Neural cell (in vitro differentiated cells): ENCODE measurements around the gene WNT3.

Experiments
- EP300 ChIP-seq: fragments of 450-650 bp; conservative IDR thresholded peaks from 2 replicates; pipeline ENCODE4 v1.6.1; 2014; ENCODE audit warnings: antibody characterized with exemption, mild to moderate bottlenecking, moderate library complexity; ENCODE audit not compliant: poor library complexity, severe bottlenecking
- EZH2 ChIP-seq: fragments of 200-600, 300-800 bp; shearing (Covaris generic), sonication (generic); IDR thresholded peaks from 2 replicates; pipeline ENCODE4 v1.6.1; 2014; ENCODE audit warnings: antibody characterized with exemption, low read length, borderline replicate concordance, mild to moderate bottlenecking; ENCODE audit not compliant: insufficient read depth, poor library complexity, severe bottlenecking
- MXI1 ChIP-seq: fragments of 450-650 bp; conservative IDR thresholded peaks from 2 replicates; pipeline ENCODE4 v1.6.1; 2014; ENCODE audit warnings: antibody characterized with exemption, mild to moderate bottlenecking; ENCODE audit not compliant: poor library complexity, severe bottlenecking
- POLR2AphosphoS5 ChIP-seq: IDR thresholded peaks from 2 replicates; pipeline ENCODE4 v1.6.1; 2012
- TF ChIP-seq, protein P1 (sequence below): fragments of 450-650 bp; IDR thresholded peaks from 2 replicates; pipeline ENCODE4 v1.5.1; 2014; ENCODE audit warnings: antibody characterized with exemption, mild to moderate bottlenecking, moderate library complexity; ENCODE audit not compliant: poor library complexity, severe bottlenecking
- TF ChIP-seq, protein P2 (sequence below): IDR thresholded peaks from 2 replicates; pipeline ENCODE4 v1.6.1; 2012; ENCODE audit warnings: borderline replicate concordance

DNA sequence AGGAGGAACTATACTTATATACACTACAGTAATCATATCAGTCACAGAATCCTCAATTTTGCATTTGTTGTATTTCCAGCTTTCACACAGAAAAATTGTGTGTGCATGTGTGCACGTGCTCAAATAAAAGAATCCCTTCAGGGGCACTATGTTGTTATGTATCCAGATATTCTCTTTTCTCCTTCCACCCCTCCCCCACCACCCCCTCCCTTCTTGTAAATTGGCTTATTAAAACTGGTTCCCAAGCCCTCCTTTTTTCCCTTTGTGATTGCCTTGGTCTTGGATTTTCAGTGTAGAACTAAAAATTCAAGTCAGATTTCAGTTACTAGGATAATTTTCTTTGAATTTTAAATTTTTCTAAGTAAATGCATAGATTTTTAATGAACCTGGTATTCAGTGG, 86.3 kb downstream of the WNT3 start:
- TF ChIP-seq, protein P1, sequence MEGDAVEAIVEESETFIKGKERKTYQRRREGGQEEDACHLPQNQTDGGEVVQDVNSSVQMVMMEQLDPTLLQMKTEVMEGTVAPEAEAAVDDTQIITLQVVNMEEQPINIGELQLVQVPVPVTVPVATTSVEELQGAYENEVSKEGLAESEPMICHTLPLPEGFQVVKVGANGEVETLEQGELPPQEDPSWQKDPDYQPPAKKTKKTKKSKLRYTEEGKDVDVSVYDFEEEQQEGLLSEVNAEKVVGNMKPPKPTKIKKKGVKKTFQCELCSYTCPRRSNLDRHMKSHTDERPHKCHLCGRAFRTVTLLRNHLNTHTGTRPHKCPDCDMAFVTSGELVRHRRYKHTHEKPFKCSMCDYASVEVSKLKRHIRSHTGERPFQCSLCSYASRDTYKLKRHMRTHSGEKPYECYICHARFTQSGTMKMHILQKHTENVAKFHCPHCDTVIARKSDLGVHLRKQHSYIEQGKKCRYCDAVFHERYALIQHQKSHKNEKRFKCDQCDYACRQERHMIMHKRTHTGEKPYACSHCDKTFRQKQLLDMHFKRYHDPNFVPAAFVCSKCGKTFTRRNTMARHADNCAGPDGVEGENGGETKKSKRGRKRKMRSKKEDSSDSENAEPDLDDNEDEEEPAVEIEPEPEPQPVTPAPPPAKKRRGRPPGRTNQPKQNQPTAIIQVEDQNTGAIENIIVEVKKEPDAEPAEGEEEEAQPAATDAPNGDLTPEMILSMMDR: no peak
- TF ChIP-seq, protein P2, sequence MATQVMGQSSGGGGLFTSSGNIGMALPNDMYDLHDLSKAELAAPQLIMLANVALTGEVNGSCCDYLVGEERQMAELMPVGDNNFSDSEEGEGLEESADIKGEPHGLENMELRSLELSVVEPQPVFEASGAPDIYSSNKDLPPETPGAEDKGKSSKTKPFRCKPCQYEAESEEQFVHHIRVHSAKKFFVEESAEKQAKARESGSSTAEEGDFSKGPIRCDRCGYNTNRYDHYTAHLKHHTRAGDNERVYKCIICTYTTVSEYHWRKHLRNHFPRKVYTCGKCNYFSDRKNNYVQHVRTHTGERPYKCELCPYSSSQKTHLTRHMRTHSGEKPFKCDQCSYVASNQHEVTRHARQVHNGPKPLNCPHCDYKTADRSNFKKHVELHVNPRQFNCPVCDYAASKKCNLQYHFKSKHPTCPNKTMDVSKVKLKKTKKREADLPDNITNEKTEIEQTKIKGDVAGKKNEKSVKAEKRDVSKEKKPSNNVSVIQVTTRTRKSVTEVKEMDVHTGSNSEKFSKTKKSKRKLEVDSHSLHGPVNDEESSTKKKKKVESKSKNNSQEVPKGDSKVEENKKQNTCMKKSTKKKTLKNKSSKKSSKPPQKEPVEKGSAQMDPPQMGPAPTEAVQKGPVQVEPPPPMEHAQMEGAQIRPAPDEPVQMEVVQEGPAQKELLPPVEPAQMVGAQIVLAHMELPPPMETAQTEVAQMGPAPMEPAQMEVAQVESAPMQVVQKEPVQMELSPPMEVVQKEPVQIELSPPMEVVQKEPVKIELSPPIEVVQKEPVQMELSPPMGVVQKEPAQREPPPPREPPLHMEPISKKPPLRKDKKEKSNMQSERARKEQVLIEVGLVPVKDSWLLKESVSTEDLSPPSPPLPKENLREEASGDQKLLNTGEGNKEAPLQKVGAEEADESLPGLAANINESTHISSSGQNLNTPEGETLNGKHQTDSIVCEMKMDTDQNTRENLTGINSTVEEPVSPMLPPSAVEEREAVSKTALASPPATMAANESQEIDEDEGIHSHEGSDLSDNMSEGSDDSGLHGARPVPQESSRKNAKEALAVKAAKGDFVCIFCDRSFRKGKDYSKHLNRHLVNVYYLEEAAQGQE: no peak
- no peak for TF ChIP-seq MXI1
- TF ChIP-seq EP300: no peak
- no peak for TF ChIP-seq POLR2AphosphoS5
- TF ChIP-seq EZH2: no peak
